OCI-M2 (cell line): ENCODE results near the gene MTHFD1.

Experiments
- DNase-seq: peaks from one replicate; lab custom pipeline; 2025; ENCODE audit not compliant: unreplicated experiment; lab: John Stamatoyannopoulos, UW

The MTHFD1 gene

GRCh38 chr14:64488590-64489099, 100.5 kb downstream of the MTHFD1 start:
- DNase-seq = no peak

- no peak for DNase-seq
Observed at GRCh38 chr14:64491637-64492036, 103.5 kb downstream of the MTHFD1 start.

GRCh38 chr14:64493455-64493854, 105.3 kb downstream of the MTHFD1 start:
- DNase-seq = no peak

- DNase-seq = no peak
Observed at GRCh38 chr14:64495252-64495651, 107.1 kb downstream of the MTHFD1 start.

- no peak for DNase-seq
Observed at GRCh38 chr14:64496764-64497163, 108.6 kb downstream of the MTHFD1 start.

- DNase-seq = no peak
Observed at GRCh38 chr14:64500088-64500487, 111.9 kb downstream of the MTHFD1 start.

GRCh38 chr14:64501411-64502171, 113.4 kb downstream of the MTHFD1 start:
- no peak for DNase-seq

- DNase-seq = no peak
Observed at GRCh38 chr14:64502456-64502855, 114.3 kb downstream of the MTHFD1 start.

- DNase-seq = no peak
Observed at GRCh38 chr14:64502887-64503433, 114.8 kb downstream of the MTHFD1 start.

- no peak for DNase-seq
Observed at GRCh38 chr14:64503434-64504309, 115.5 kb downstream of the MTHFD1 start, which contains the start of gene ZBTB25. Gene ZBTB25, minus strand, starts transcription at chr14:64503838. Its CDS starts 13,305 bp downstream, at chr14:64490533.

GRCh38 chr14:64504310-64504896, 116.2 kb downstream of the MTHFD1 start, which contains the start of gene ZBTB1:
Gene ZBTB1, plus strand, starts transcription at chr14:64504770. Its CDS starts 16,735 bp downstream, at chr14:64521505.
- no peak for DNase-seq

GRCh38 chr14:64504897-64505794, 117.0 kb downstream of the MTHFD1 start:
- DNase-seq = peak; percentile 56

GRCh38 chr14:64506721-64507120, 118.6 kb downstream of the MTHFD1 start:
- no peak for DNase-seq

GRCh38 chr14:64507376-64508156, 119.4 kb downstream of the MTHFD1 start:
- no peak for DNase-seq

GRCh38 chr14:64508215-64508776, 120.1 kb downstream of the MTHFD1 start:
- no peak for DNase-seq

GRCh38 chr14:64509036-64509435, 120.9 kb downstream of the MTHFD1 start:
- DNase-seq = no peak
